Gastroesophageal sphincter (tissue), 3 donors: ENCODE data around the gene TRIM45.

Experiments
- EP300 ChIP-seq: sonication (generic); formaldehyde crosslinking; IDR thresholded peaks from one replicate; pipeline ENCODE4 v1.6.1; 2017; ENCODE audit warnings: antibody characterized with exemption, mild to moderate bottlenecking
- POLR2A ChIP-seq, 2 donors: fragments of 450-650 bp; IDR thresholded peaks; one replicate each; pipeline ENCODE4 v1.6.1; 2017; ENCODE audit warnings: antibody characterized with exemption in 2 of 2, mild to moderate bottlenecking in 2 of 2, moderate library complexity in 1 of 2
- TF ChIP-seq, protein P1 (sequence below), 4 experiments: fragments of 200-600 bp in 2 of 4; fragments of 450-650 bp in 2 of 4; sonication (generic) in 1 of 4; IDR thresholded peaks; one replicate each; pipeline ENCODE4 v1.5.1; 2017 to 2019; ENCODE audit warnings: antibody characterized with exemption in 4 of 4, mild to moderate bottlenecking in 2 of 4, moderate library complexity in 2 of 4

DNA sequence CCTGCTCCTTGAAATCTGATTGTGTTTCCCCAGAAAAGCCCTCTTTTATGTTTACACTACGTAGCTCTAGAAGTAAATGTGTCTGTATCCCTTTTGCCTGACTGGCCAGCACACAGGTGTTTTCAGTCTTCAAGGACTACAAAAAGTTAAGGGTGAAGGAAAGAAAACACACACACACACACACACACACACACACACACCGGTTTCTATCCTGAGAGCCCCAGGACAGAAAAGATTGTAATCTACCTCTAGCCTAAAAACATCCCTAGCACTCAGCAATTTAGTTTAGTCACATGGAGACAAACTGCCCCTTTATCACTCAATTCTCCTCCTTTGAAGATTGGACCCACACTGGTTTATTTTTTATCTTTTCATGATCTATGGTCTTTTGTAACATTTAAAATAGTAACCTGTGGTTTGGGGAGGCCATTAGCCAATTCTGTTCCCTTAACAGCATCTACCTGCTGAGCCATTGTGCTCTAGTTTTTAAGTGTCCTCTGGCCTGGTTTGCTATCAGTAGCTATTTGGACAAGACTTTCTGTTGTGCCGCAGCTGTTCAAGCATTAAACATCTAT, 15.8 kb upstream of the TRIM45 start:
- TF ChIP-seq POLR2A (IDR thresholded peaks at IDR 0.05) (no peak), EP300 (no peak)
- TF ChIP-seq, protein P1, sequence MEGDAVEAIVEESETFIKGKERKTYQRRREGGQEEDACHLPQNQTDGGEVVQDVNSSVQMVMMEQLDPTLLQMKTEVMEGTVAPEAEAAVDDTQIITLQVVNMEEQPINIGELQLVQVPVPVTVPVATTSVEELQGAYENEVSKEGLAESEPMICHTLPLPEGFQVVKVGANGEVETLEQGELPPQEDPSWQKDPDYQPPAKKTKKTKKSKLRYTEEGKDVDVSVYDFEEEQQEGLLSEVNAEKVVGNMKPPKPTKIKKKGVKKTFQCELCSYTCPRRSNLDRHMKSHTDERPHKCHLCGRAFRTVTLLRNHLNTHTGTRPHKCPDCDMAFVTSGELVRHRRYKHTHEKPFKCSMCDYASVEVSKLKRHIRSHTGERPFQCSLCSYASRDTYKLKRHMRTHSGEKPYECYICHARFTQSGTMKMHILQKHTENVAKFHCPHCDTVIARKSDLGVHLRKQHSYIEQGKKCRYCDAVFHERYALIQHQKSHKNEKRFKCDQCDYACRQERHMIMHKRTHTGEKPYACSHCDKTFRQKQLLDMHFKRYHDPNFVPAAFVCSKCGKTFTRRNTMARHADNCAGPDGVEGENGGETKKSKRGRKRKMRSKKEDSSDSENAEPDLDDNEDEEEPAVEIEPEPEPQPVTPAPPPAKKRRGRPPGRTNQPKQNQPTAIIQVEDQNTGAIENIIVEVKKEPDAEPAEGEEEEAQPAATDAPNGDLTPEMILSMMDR (IDR thresholded peaks at IDR 0.05), result no peak
